ENCODE data around the gene ERFE. TPM values are rescaled to one million over a fixed set of nuclear protein-coding genes. Genes with fewer than 3 reads are reported as not detected.
"Not testable (repeated sequence)": the region's sequence is repeated elsewhere in the genome, so short reads cannot be mapped to it uniquely, and the experiment has no call there.

ERFE gene
- total RNA-seq: under 1 TPM; 0.38 to 0.58 (median 0.51) TPM
- long read RNA-seq, donor 1, partial matches to known transcripts: 0 of 1 reads
- long read RNA-seq, donor 1, other reads (novel, unspliced or antisense): 0 of 1 reads
- long read RNA-seq, donor 2: 0 reads

GRCh38 chr2:238158509-238159070, at the start of gene ERFE:
ERFE (plus strand) TSS chr2:238158970; CDS start chr2:238159008, 38 bp downstream.
- peaks cover 17% of the 10 kb centered on the region for H3K4me1 ChIP-seq (ENCODE audit: low read depth)
- intact Hi-C loops (cut with DNase I, micrococcal nuclease): no loop called here
- DNase-seq: peak; percentile 38 to 67 (median 50)
- TF ChIP-seq CTCF (IDR thresholded peaks at IDR 0.05): peak; percentile 42
- no peak within 1 kb of the TSS for H3K4me3 ChIP-seq
- H3K36me3 ChIP-seq (ENCODE audit: low read depth): no peaks in the 10 kb centered on the region
- ATAC-seq: peak; percentile 64
- H3K9me3 ChIP-seq: no peaks in the 10 kb centered on the region

- DNase-seq (peak in 1 of 3 donors; percentile 14), ATAC-seq (no peak)
- TF ChIP-seq CTCF (IDR thresholded peaks at IDR 0.05): no peak
- intact Hi-C loops (cut with DNase I, micrococcal nuclease): no loop called here
- Histone ChIP-seq H3K4me1 (ENCODE audit: low read depth) (no peaks in the 10 kb centered on the region), H3K36me3 (ENCODE audit: low read depth) (no peaks in the 10 kb centered on the region), H3K9me3 (no peaks in the 10 kb centered on the region), H3K4me3 (no peak overlapping the region)
Measured at GRCh38 chr2:238113611-238114010, 45.2 kb upstream of the ERFE start.

GRCh38 chr2:238114331-238114841, 44.4 kb upstream of the ERFE start:
- no peak for ATAC-seq
- intact Hi-C loops (cut with DNase I, micrococcal nuclease): no loop called here
- no peaks in the 10 kb centered on the region for H3K9me3 ChIP-seq

GRCh38 chr2:238114851-238115660, 43.7 kb upstream of the ERFE start:
- no peak for TF ChIP-seq CTCF (IDR thresholded peaks at IDR 0.05)
- ATAC-seq (no peak), DNase-seq (peak in 2 of 3 donors; percentile 13 to 40)
- Histone ChIP-seq H3K4me1 (ENCODE audit: low read depth) (no peaks in the 10 kb centered on the region), H3K9me3 (no peaks in the 10 kb centered on the region), H3K4me3 (no peak overlapping the region), H3K36me3 (ENCODE audit: low read depth) (no peaks in the 10 kb centered on the region)
- intact Hi-C loops (cut with DNase I, micrococcal nuclease): no loop called here

More at GRCh38 chr2:238114331-238114841, 44.4 kb upstream of the ERFE start:
- no peak for TF ChIP-seq CTCF (IDR thresholded peaks at IDR 0.05)
- H3K4me3 ChIP-seq: no peak overlapping the region
- no peaks in the 10 kb centered on the region for H3K4me1 ChIP-seq (ENCODE audit: low read depth)
- H3K36me3 ChIP-seq (ENCODE audit: low read depth): no peaks in the 10 kb centered on the region
- peak in 2 of 3 donors; percentile 15 to 39 for DNase-seq

- ATAC-seq; H3K4me3 ChIP-seq; intact Hi-C loops (cut with DNase I, micrococcal nuclease); H3K4me1 ChIP-seq (ENCODE audit: low read depth); H3K36me3 ChIP-seq (ENCODE audit: low read depth); H3K9me3 ChIP-seq: not testable (repeated sequence)
- peak in 1 of 3 donors; percentile 20 for DNase-seq
Measured at GRCh38 chr2:238115709-238116108, 43.1 kb upstream of the ERFE start.

Measured in mucosa of descending colon (tissue), 3 donors.